DMS53 treated with DMSO at 0.1 percent for 48 hours (cell line): ENCODE data around the gene BPIFB6.

ENCODE experiments used
- DNase-seq: peaks from one replicate; lab custom pipeline; 2025; ENCODE audit not compliant: unreplicated experiment; lab: John Stamatoyannopoulos, UW

The BPIFB6 gene

GRCh38 chr20:33000802-33001466 is 30.5 kb upstream of the BPIFB6 start:
- DNase-seq, result no peak

- no peak for DNase-seq
Observed at GRCh38 chr20:33002087-33002808, 29.2 kb upstream of the BPIFB6 start.

DNA sequence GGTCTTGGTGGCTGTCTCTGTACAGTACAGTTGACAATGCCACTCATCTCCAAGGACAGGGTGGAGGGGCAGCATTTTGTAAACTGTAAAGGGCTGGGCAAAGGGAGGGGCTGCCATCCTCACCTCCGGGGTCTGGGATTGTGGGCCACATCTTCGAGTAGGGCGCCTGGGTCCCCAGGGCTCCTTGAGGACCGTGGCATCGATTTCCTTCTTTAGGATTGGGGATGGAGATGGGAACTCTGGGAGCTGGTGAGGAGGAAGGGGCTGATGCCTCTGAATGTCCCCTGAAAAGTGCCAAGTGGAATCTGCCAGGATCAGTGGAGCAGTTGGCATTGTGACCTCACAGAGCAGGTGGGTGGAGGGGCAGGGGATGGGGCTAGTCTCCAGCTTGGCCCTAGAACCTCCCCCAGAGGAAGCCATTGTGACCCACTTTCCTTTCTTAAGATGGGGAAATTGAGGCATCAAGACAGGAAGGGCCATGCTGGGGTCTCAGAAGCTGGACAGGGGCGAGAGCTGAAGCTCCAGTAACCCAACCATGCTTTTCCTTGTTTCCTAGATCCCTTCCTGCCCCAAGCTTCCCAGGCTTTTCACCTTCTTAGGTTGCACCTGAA is 27.2 kb upstream of the BPIFB6 start, which contains the start of gene SUN5:
SUN5 (minus strand) TSS at position 293 of the 611 bp plus-strand sequence; CDS start at position 200, 93 bp downstream.
- no peak for DNase-seq

DNA sequence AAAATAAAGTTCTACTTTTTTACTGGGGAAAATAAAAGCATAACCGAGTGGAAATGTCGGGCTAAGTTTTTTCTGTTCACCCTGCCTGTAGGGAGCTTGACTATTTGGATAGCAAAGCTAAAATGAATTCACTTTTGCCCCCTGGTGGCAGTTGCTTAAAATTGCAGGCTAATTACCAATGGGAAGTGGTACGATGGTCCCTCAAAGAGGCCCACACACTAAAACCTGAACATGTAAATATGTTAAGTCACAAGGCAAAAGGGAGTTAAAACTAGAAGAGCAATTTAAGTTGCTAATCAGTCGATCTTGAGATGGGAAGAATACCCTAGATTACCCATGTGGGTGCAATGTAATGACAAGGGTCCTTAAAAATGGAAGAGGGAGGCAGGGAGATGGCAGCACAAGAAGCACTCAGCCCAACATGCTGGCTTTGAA is 26.3 kb upstream of the BPIFB6 start:
- DNase-seq, result no peak

DNA sequence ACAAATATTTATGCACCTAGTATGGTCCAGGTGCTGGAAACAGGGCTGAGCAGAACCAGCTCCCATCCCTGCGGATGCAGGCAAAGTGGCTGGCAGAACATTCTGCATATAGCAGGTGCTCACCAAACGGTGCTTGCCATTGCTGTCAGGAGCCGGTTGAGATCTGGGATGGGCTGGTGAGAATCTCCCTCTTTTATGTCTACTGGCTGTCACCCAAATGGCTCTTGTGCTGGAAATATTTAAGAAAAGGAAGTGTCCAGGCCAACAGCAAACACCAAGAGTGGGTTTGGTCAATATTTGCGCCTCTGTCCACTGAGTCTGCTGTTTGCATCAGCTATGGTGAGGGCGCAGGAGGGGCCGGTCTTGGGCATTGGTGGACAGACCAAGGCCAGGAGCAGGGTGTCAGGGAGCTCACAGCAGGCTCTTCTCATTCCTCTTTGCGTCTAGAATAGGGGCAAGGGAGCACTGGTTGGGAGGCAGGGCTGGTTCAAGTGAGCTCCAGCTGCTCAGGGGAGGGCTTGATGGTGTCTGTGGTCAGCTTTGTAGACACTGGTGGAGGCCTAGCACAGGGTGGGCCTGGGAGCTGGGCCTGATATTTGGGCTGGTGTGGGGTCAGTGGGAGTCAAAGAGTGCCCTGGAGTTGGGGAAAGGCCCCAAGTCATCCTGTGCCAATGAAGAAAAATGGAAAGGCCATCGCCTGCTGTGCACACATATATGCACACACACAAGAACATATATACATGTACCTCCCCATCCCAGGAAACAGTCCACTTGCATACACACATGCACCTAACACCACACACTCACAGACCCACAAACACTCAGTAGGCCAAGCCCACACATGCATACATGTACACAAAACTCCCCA is 25.3 kb upstream of the BPIFB6 start:
- no peak for DNase-seq

DNA sequence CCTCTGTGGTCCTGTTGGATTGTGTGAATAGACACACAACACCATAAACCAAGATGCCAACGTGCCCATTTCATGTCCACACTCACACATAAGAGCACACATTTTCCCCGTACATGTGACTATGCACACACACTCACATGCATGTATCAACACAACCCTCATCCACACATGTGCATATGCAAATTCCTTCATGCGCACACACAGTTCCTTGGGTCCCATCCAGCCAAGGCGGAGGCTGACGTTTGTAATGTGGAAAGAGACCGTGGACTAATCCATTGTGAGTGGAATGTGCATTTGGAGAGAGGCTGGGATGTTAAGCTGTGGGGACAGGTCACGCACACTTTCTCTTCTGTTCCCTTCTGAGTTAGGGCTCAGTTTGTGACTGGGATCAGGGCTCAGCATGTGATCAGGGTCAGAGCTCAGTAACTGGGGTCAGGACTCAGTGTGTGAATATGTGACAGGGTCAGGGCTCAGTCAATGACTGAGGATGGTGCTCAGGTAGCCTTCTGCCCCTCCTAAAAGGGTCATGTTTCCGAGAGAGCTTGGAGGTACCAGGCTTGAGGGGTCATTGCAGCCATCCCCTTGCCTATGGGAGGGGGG is 24.6 kb upstream of the BPIFB6 start:
- no peak for DNase-seq

- no peak for DNase-seq
Observed at GRCh38 chr20:33007376-33008335, 23.8 kb upstream of the BPIFB6 start, which contains the start of gene BPIFB2. BPIFB2 (plus strand) TSS chr20:33007704; CDS start chr20:33008575, 871 bp downstream.

DNA sequence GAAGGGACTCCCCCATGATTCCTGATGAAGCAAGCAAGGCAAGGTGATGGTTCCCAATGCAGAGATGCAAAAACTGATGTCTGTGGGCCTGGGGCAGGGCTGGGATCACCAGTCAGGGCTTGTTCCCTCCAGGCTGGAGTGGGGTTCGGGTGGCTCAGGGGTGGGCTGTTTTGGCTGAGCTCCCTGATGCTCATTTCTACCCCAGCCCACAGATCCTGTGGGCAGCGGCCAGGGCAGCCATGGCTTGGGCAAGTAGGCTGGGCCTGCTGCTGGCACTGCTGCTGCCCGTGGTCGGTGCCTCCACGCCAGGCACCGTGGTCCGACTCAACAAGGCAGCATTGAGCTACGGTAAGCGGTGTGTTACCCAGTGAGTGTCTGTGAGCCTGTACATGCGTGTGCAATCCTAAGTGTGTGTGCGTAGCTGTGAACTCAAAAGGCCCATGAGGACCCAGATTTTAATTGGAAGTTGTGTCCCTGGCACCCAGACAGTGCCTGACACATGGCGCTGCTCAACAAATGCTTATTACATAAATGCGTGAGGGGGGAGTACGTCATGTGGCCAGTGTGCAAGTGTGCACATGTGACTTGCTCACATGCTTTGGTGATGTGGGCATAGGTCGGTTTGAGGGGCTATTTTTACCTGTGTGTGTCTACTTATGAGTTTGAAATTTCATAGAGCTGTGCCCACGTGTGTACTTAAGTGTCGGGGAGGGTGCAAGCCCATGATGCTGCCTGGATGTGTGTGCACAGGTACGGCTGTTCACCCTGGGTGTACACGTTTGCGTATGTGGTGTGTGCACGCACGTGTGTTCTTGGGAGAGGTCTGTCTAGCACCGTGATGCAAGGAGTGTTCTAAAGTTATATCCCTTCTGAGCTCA is 22.9 kb upstream of the BPIFB6 start:
- DNase-seq, result no peak

DNA sequence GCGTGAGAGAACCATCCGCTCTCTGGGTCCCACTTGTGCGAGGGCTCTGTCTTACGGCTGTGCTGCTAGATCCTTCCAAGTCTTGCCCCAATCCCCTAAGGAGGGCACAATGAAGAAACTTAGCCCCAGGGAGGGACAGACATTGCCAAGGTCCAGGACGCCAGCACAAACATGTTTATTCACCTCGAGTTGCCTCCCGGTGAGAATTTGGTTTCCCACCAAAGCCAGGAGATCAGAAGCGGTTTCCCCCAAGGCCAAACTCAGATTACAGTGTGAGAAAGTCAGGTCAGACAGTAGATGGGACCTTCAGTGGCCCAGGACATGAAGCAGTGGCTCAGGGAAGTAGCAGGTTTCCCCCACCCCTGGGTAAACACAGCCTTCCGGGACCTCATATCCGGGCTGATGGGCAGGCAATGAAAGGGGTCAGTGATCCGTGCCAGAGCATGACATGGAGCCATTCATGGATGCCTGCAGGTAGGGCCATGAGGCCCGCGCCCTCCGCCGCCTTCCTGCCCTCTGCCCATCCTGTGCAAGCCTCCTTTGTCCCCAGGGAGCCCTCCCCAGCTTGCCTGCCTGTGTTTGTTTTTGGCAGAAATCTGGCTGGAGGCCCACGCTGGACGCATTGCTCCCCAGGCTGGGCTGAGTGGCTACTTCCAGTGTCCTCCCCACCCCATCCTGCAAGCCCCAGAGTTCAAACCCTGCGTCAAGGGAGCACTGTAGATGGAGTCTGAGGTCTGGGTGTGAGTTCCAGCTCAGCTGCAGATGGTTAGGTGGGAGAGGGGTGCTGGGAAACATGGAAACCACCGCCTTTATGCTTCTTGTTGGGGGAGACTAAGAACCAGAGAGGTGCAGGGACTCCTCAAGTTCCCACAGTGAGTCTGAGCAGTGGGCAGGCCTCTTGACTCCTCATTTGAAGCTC is 22.0 kb upstream of the BPIFB6 start:
- DNase-seq, result no peak

GRCh38 chr20:33010133-33010504 is 21.3 kb upstream of the BPIFB6 start:
- DNase-seq, result no peak

GRCh38 chr20:33010674-33011449 is 20.6 kb upstream of the BPIFB6 start:
- DNase-seq, result no peak

DNA sequence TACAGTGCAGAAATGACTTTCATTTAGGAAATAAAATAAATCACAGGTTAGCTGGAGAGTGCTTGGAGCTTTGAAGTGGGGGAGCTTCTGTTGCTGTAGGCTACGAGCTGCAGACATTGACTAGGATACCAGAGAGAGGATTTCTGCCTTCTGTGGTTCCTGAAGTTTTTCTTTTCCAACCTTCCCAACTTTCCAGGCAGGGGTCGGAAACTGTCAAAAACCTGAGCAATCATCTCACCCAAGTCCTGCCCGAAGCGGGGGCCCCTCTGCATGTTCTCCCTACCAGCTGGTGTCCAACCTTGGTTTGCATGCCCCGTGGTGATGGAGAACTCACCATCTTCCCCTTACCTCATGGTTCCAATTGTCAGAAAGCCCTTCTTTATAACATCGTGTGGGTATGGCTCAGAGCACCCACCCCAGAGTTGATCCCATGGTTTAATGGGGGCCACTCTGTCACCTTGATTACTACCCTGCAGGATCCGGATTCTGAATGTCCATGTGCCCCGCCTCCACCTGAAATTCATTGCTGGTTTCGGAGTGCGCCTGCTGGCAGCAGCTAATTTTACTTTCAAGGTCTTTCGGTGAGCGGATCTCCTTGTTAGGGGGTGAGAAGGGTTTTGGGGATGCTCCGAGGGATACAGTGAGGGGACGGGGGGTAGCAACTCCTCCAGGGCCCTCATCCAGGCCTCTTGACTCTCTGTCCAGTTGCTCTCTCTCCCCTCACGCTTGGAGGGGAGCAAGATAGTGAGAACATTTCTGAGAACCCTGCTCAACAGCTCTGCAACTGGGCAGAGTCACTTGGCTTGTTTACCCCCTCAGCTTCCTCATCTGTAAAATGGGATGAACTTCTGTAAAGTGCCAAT is 18.9 kb upstream of the BPIFB6 start:
- DNase-seq, result no peak

DNA sequence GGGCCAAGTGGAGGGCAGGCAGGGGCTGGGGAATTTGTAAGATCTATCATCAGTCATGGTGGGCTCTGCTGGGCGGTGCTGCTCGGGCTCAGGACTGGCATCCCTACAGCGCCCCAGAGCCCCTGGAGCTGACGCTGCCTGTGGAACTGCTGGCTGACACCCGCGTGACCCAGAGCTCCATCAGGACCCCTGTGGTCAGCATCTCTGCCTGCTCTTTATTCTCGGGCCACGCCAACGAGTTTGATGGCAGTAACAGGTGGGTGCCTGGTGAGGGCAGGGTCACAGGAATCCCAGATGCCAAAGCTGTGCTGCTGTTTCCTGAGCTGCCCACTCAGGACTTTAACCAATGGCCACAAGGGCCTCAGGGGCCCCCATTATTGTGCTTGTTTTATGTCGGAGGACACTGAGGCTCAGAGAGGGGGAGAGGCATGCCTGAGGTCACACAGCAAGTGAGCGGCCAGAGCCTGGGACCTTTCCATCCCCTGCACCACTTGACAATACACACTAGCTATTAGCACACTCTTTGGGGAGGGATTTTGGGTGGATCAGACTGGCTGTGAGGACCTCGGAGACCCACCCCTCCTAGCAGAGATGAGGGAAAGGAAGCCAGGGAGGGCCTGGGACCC is 17.6 kb upstream of the BPIFB6 start:
- DNase-seq, result no peak

GRCh38 chr20:33014336-33015113 is 16.9 kb upstream of the BPIFB6 start:
- no peak for DNase-seq

GRCh38 chr20:33015114-33015484 is 16.3 kb upstream of the BPIFB6 start:
- no peak for DNase-seq
